ENCODE results near the gene DYRK1B.

DYRK1B gene

DNA sequence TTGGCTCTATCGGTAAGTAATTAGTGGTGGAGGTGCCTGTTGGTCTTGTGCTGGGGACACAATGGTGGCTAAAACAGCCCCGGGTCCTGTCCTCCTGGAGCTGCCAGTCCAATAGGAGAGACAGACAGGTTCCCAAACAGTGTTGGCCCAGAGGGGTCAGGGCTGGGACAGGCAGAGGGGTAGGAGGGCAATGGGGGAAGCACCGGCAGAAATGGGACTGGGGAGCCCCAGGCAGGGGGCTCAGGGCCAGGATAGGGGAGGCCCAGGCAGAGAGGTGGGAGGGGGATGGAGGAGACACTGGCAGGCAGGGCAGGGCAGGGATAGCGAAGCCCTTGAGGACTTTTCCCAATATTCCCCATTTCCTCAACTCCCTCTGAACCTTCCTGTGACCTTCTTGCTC is 14.4 kb upstream of the DYRK1B start:
- TF ChIP-seq, protein P1, sequence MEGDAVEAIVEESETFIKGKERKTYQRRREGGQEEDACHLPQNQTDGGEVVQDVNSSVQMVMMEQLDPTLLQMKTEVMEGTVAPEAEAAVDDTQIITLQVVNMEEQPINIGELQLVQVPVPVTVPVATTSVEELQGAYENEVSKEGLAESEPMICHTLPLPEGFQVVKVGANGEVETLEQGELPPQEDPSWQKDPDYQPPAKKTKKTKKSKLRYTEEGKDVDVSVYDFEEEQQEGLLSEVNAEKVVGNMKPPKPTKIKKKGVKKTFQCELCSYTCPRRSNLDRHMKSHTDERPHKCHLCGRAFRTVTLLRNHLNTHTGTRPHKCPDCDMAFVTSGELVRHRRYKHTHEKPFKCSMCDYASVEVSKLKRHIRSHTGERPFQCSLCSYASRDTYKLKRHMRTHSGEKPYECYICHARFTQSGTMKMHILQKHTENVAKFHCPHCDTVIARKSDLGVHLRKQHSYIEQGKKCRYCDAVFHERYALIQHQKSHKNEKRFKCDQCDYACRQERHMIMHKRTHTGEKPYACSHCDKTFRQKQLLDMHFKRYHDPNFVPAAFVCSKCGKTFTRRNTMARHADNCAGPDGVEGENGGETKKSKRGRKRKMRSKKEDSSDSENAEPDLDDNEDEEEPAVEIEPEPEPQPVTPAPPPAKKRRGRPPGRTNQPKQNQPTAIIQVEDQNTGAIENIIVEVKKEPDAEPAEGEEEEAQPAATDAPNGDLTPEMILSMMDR (IDR thresholded peaks at IDR 0.05; ENCODE audit: control insufficient read depth, insufficient read depth, low read depth, low read length, missing control alignments): no peak
- no peak overlapping the region for H3K4me3 ChIP-seq (ENCODE audit: control insufficient read depth, low read depth, low read length)
- no peak for DNase-seq (ENCODE audit: low read depth)

DNA sequence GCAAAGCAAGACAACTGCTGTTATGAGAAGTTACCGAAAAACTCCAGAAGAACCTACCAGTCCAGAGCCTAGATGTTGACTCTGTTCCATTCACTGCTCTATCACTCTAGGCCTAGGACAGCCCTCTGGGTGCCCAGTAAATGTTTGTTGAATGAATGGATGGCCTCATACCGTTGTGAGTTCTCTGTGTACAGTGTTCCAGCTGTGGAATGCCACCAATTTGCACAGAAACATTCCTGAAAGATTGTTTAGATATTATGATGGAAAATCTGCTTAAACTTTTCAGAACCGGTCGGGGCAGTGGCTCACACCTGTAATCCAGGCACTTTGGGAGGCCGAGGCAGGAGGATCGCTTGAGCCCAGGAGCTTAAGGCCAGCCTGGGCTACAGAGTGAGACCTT is 13.6 kb upstream of the DYRK1B start:
- no peak for DNase-seq (ENCODE audit: low read depth)
- TF ChIP-seq, protein P1 (IDR thresholded peaks at IDR 0.05; ENCODE audit: control insufficient read depth, insufficient read depth, low read depth, low read length, missing control alignments): no peak
- no peak overlapping the region for H3K4me3 ChIP-seq (ENCODE audit: control insufficient read depth, low read depth, low read length)

DNA sequence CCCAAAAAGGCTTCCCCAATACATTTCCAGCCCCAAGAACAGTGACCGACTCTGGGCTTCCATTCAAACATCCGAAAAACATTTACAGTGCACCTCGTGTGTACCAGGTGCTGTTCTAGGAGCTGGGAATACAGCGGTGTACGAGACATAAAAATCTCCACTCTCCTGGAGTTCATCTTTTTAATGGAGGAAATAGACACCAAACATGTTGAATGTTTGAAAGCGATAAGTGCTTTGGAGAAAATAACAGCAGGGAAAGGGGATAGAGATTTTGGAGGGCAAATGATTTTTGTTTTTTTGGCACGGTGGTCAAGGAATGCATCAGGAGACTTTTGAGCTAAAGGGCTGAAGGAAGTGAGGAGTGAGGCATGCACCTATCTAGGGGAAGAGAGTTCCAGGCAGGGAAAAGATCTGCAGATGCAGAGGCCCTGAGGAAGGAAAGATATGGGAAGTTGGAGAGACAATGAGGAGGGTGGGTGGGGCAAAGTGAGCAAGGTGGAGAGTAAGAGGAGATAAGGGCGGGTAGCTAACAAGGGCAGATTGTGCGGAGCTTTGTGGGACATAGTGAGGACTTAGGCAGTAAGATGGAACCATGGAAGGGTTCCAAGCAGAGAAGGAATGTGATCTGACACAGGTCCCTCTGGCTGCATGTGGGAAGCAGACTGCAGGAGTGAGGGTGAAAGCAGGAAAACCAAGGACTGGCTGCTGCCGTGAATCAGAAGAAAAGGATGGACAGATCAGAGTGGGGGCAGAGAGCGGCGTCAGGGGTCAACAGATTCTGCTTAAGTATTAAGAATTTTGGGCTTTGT is 12.9 kb upstream of the DYRK1B start:
- no peak for DNase-seq (ENCODE audit: low read depth)
- peak overlapping the region; percentile 88 for H3K4me3 ChIP-seq (ENCODE audit: control insufficient read depth, low read depth, low read length)
- TF ChIP-seq, protein P1 (IDR thresholded peaks at IDR 0.05; ENCODE audit: control insufficient read depth, insufficient read depth, low read depth, low read length, missing control alignments): no peak

DNA sequence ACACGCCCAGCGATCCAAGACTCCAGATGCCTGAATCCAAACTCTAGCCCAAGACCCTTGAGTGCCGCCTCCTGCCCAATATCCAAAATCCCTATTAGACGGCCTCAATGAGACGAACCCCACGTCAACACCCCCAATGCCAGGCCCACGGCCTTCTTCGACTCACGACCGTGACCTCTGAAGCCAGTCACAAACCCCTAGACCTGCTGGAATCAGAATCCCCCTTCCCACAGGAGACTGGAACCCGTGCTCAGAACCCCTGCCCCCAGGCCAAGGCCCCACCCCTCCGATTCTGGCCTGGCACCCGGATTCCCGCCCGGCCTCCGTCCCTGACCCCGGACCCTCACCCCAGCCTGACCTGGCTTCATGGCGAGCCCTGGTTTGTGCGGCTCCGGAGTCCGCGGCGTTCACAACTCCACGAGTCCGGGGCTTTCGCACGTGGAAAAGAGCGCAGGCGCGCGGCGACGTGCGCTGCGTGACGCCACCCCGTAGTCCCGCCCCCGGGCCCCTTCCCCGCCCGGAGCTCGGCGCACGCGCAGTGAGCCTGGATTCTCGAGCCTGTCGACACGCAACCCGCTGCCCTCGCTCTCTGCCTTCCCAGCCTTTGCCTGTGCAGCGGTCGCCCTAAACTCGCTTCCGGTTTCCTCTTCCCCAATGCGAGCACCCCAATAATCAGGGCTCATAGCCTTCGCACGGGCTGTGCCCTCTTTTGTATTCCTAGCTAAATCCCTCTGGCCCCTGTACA is 12.1 kb upstream of the DYRK1B start, which contains the start of gene FBL:
TSS of gene FBL (minus strand) at position 447 of the 745 bp plus-strand sequence. CDS start at position 368, 79 bp downstream.
- DNase-seq (ENCODE audit: low read depth): peak; percentile 46
- TF ChIP-seq, protein P1 (IDR thresholded peaks at IDR 0.05; ENCODE audit: control insufficient read depth, insufficient read depth, low read depth, low read length, missing control alignments): no peak
- H3K4me3 ChIP-seq (ENCODE audit: control insufficient read depth, low read depth, low read length): peak within 1 kb of the TSS; percentile 88

DNA sequence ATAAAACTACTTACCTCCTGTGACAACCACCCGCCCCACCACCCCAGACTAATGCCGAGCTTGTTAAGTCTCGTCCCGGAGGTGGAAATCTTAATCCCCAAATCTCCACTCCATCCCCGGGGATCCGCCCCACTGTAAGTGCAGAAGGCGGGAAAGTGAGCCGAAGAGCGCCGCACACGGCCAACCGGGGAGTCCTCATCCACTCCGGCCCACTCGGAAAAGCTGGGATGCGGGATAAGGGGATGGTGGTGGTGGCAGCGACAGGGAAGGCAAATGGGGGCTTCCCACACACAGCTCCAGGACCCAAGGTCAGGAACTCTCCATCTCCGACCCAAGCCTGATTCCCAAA is 11.6 kb upstream of the DYRK1B start:
- DNase-seq (ENCODE audit: low read depth): no peak
- H3K4me3 ChIP-seq (ENCODE audit: control insufficient read depth, low read depth, low read length): peak overlapping the region; percentile 88
- TF ChIP-seq, protein P1 (IDR thresholded peaks at IDR 0.05; ENCODE audit: control insufficient read depth, insufficient read depth, low read depth, low read length, missing control alignments): no peak

DNA sequence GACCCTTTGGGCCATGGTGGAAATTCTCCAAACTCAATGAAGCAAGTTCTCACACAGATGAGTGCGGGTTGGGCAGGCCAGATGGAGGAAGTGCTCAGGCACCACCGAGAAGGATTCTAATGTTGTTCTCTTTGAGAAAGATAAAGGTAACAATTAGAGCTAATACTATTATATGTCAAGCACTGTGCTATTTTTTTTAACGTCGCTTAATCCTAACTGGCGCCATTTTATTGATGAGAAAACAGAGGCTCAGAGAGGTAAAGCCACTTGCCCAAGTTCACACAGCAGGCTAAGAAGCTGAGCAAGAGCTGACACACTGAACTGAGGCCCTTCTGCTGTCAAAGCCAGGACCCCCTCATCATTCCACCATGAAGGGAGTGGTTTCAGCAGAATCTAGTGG is 11.2 kb upstream of the DYRK1B start:
- TF ChIP-seq, protein P1 (IDR thresholded peaks at IDR 0.05; ENCODE audit: control insufficient read depth, insufficient read depth, low read depth, low read length, missing control alignments): no peak
- H3K4me3 ChIP-seq (ENCODE audit: control insufficient read depth, low read depth, low read length): peak overlapping the region; percentile 88
- DNase-seq (ENCODE audit: low read depth): no peak
